Endodermal cell (in vitro differentiated cells): ENCODE measurements around the gene NAV1. TPM values are rescaled to one million over a fixed set of nuclear protein-coding genes. Genes with fewer than 3 reads are reported as not detected.
A peak's percentile ranks its signal among the peaks of the same experiment; 100 is the strongest.

Source experiments
- DNase-seq: peaks from one replicate; pipeline ENCODE4 v3.0.0-alpha.2; 2017
- H3K27ac ChIP-seq: 2 replicates; pipeline ENCODE4 v1.5.1; 2013; ENCODE audit warnings: mild to moderate bottlenecking, low read depth, low read length, moderate library complexity
- H3K27me3 ChIP-seq: 2 replicates; pipeline ENCODE4 v1.6.1; 2013; ENCODE audit warnings: mild to moderate bottlenecking, low read length, moderate library complexity; ENCODE audit not compliant: insufficient read depth, control insufficient read depth, poor library complexity, severe bottlenecking
- H3K36me3 ChIP-seq: 2 replicates; pipeline ENCODE4 v1.7.0; 2013; ENCODE audit warnings: mild to moderate bottlenecking, low read length, moderate library complexity; ENCODE audit not compliant: control insufficient read depth, insufficient read depth
- H3K4me1 ChIP-seq: one replicate; pipeline ENCODE4 v1.7.0; 2013; ENCODE audit warnings: low read length; ENCODE audit not compliant: control insufficient read depth, insufficient read depth
- H3K4me3 ChIP-seq: 2 replicates; pipeline ENCODE4 v1.5.1; 2013; ENCODE audit warnings: mild to moderate bottlenecking, low read length, moderate library complexity
- H3K9ac ChIP-seq: 2 replicates; pipeline ENCODE4 v1.6.1; 2013; ENCODE audit warnings: mild to moderate bottlenecking, low read length, moderate library complexity; ENCODE audit not compliant: poor library complexity, severe bottlenecking; ENCODE audit errors: extremely low read depth
- H3K9me3 ChIP-seq: 2 replicates; pipeline ENCODE4 v1.6.1; 2013; ENCODE audit warnings: mild to moderate bottlenecking, low read length, moderate library complexity; ENCODE audit not compliant: control insufficient read depth
- H3K27ac Mint-ChIP-seq: 2 replicates; pipeline ENCODE4 v1.8.0; 2020; ENCODE audit warnings: mixed read lengths
- H3K27me3 Mint-ChIP-seq: 2 replicates; pipeline ENCODE4 v1.8.0; 2021; ENCODE audit warnings: mild to moderate bottlenecking, mixed read lengths; ENCODE audit not compliant: insufficient read depth
- H3K36me3 Mint-ChIP-seq: 2 replicates; pipeline ENCODE4 v1.8.0; 2020; ENCODE audit warnings: low read depth, mixed read lengths
- H3K4me1 Mint-ChIP-seq: 2 replicates; pipeline ENCODE4 v1.8.0; 2020; ENCODE audit warnings: mixed read lengths
- H3K4me3 Mint-ChIP-seq: 2 replicates; pipeline ENCODE4 v1.8.0; 2020; ENCODE audit warnings: mild to moderate bottlenecking, moderate library complexity, mixed read lengths
- H3K9me3 Mint-ChIP-seq: 2 replicates; pipeline ENCODE4 v1.8.0; 2020; ENCODE audit warnings: mild to moderate bottlenecking, mixed read lengths
- CTCF ChIP-seq: fragments of 200-600 bp; sonication (generic); conservative IDR thresholded peaks from 2 replicates; pipeline ENCODE4 v1.5.0; 2021; ENCODE audit warnings: antibody characterized with exemption, mild to moderate bottlenecking
- WGBS, 2 experiments: methylation state at CpG; one replicate each; pipeline versions ENCODE4 v1.1.5 to v1.1.7; 2013; ENCODE audit warnings: missing lambda C conversion rate in 2 of 2, mixed read lengths in 1 of 2; ENCODE audit not compliant: insufficient coverage in 1 of 2, insufficient read length in 1 of 2; 5-methylcytosine and 5-hydroxymethylcytosine counted together
- total RNA-seq, 2 donors: library from RNA; stranded (reverse); fragmentation: NEBNext Ultra II Directional in 1 of 2; extraction: Animal tissue kit (Norgen Biotek cat#: 25700) in 1 of 2; gene quantifications; 2 replicates in 1 of 2; 3 replicates in 1 of 2; pipeline ENCODE4 v1.2.1, GENCODE V29; 2021

NAV1 gene
- total RNA-seq, 2 donors from 2014 or later, result 42.2 to 62.5 TPM

GRCh38 chr1:201556841-201557571 lies 18.1 kb downstream of the NAV1 start:
- H3K4me1 ChIP-seq, result no peaks in the 10 kb centered on the region
- no peaks in the 10 kb centered on the region for H3K27me3 ChIP-seq
- no peaks in the 10 kb centered on the region for H3K36me3 ChIP-seq
- Mint-ChIP-seq H3K9me3 (no peaks in the 10 kb centered on the region), H3K36me3 (no peaks in the 10 kb centered on the region), H3K27me3 (peaks cover 4% of the 10 kb centered on the region), H3K4me3 (no peak overlapping the region), H3K27ac (no peak overlapping the region), H3K4me1 (peaks cover under 1% of the 10 kb centered on the region)
- H3K9me3 ChIP-seq, result no peaks in the 10 kb centered on the region
- peak; percentile 28 for DNase-seq
- no peak for TF ChIP-seq CTCF
- WGBS, 2 experiments, result 86 to 93% methylated on average over 5 of the region's 5 CpGs
- no peak overlapping the region for H3K4me3 ChIP-seq
- no peak overlapping the region for H3K9ac ChIP-seq
- no peak overlapping the region for H3K27ac ChIP-seq

- 90 to 98% methylated on average over 6 to 7 of the region's 7 CpGs for WGBS, 2 experiments
- Mint-ChIP-seq H3K4me1 (no peaks in the 10 kb centered on the region), H3K27ac (no peak overlapping the region), H3K9me3 (no peaks in the 10 kb centered on the region), H3K36me3 (no peaks in the 10 kb centered on the region), H3K4me3 (no peak overlapping the region), H3K27me3 (peaks cover 4% of the 10 kb centered on the region)
- Histone ChIP-seq H3K9ac (no peak overlapping the region), H3K36me3 (no peaks in the 10 kb centered on the region), H3K4me3 (no peak overlapping the region), H3K4me1 (no peaks in the 10 kb centered on the region), H3K27me3 (no peaks in the 10 kb centered on the region), H3K27ac (no peak overlapping the region), H3K9me3 (no peaks in the 10 kb centered on the region)
- no peak for DNase-seq
- no peak for TF ChIP-seq CTCF
Observed at GRCh38 chr1:201557572-201557958, 18.6 kb downstream of the NAV1 start.

- WGBS, 2 experiments, result 19 to 46% methylated on average over 3 to 13 of the region's 13 CpGs
- H3K4me1 Mint-ChIP-seq, result peaks cover 2% of the 10 kb centered on the region
Observed at GRCh38 chr1:201559679-201560162, 20.8 kb downstream of the NAV1 start.

More at GRCh38 chr1:201559679-201560162, 20.8 kb downstream of the NAV1 start:
- no peaks in the 10 kb centered on the region for H3K4me1 ChIP-seq
- peak; percentile 93 for DNase-seq
- no peaks in the 10 kb centered on the region for H3K36me3 ChIP-seq
- peak; percentile 97 for TF ChIP-seq CTCF
- Mint-ChIP-seq H3K27me3 (peaks cover 7% of the 10 kb centered on the region), H3K36me3 (no peaks in the 10 kb centered on the region), H3K27ac (no peak overlapping the region), H3K4me3 (no peak overlapping the region), H3K9me3 (no peaks in the 10 kb centered on the region)
- H3K9ac ChIP-seq, result no peak overlapping the region
- no peaks in the 10 kb centered on the region for H3K27me3 ChIP-seq
- no peaks in the 10 kb centered on the region for H3K9me3 ChIP-seq
- no peak overlapping the region for H3K4me3 ChIP-seq
- no peak overlapping the region for H3K27ac ChIP-seq
